WTC11 (cell line): Measurements from ENCODE around the gene PDLIM7. TPM values are rescaled to one million over a fixed set of nuclear protein-coding genes. Genes with fewer than 3 reads are reported as not detected.

Source experiments
- ATAC-seq: fragments of 200-7000 bp; cut with Tn5 transposase; 2 replicates; pipeline ENCODE4 v1.10.0; 2021; ENCODE audit warnings: mild to moderate bottlenecking, moderate library complexity
- CTCF ChIA-PET: fragments of 300-600 bp; sonication (Branson Sonifier 250); formaldehyde crosslinking; loops from one replicate; lab custom pipeline; 2021; ENCODE audit warnings: antibody characterized with exemption; lab: Charles Lee
- POLR2A ChIA-PET: fragments of 350-600 bp; sonication (Branson Sonifier 250); formaldehyde crosslinking; loops from one replicate; lab custom pipeline; 2021; ENCODE audit warnings: antibody characterized with exemption; lab: Charles Lee
- DNase-seq: peaks from one replicate; pipeline ENCODE4 v3.0.0; 2021; ENCODE audit warnings: low spot score
- H3K27ac Mint-ChIP-seq: 2 replicates; pipeline ENCODE4 v1.8.0; 2021; ENCODE audit warnings: mixed read lengths
- H3K27me3 Mint-ChIP-seq: 2 replicates; pipeline ENCODE4 v1.8.0; 2021; ENCODE audit warnings: low read depth, mild to moderate bottlenecking, moderate library complexity, mixed read lengths
- H3K36me3 Mint-ChIP-seq: 2 replicates; pipeline ENCODE4 v1.8.0; 2021; ENCODE audit warnings: mixed read lengths
- H3K4me1 Mint-ChIP-seq: 2 replicates; pipeline ENCODE4 v1.8.0; 2022; ENCODE audit warnings: mixed read lengths
- H3K4me3 Mint-ChIP-seq: 2 replicates; pipeline ENCODE4 v1.8.0; 2021; ENCODE audit warnings: mild to moderate bottlenecking, moderate library complexity, mixed read lengths
- H3K9me3 Mint-ChIP-seq: 2 replicates; pipeline ENCODE4 v1.8.0; 2021; ENCODE audit warnings: mixed read lengths
- CREM ChIP-seq: sonication (generic); formaldehyde crosslinking; IDR thresholded peaks from 2 replicates; pipeline ENCODE4 v1.8.1; 2022; ENCODE audit warnings: mild to moderate bottlenecking, missing genetic modification reagents, moderate library complexity
- CTCF ChIP-seq: fragments of 200-600 bp; IDR thresholded peaks from 2 replicates; pipeline ENCODE4 v1.8.0; 2022; ENCODE audit warnings: antibody characterized with exemption
- FOXK1 ChIP-seq: sonication (generic); formaldehyde crosslinking; IDR thresholded peaks from 2 replicates; pipeline ENCODE4 v1.8.0; 2022; ENCODE audit warnings: mild to moderate bottlenecking, moderate library complexity, missing genetic modification reagents
- FOXP1 ChIP-seq: sonication (generic); formaldehyde crosslinking; IDR thresholded peaks from 2 replicates; pipeline ENCODE4 v1.8.0; 2022; ENCODE audit warnings: missing genetic modification reagents, mild to moderate bottlenecking, moderate library complexity, borderline replicate concordance
- GABPB1 ChIP-seq: sonication (generic); formaldehyde crosslinking; IDR thresholded peaks from 2 replicates; pipeline ENCODE4 v1.8.1; 2023; ENCODE audit warnings: mild to moderate bottlenecking, missing genetic modification reagents
- MXD4 ChIP-seq: fragments of 250-450 bp; sonication (Bioruptor Pico); IDR thresholded peaks from 2 replicates; pipeline ENCODE4 v1.8.0; 2021; ENCODE audit warnings: mild to moderate bottlenecking, moderate library complexity, borderline replicate concordance
- NFATC4 ChIP-seq: fragments of 250-450 bp; sonication (Bioruptor Pico); IDR thresholded peaks from 2 replicates; pipeline ENCODE4 v1.9.0; 2021; ENCODE audit warnings: mild to moderate bottlenecking
- SMAD4 ChIP-seq: sonication (generic); formaldehyde crosslinking; IDR thresholded peaks from 2 replicates; pipeline ENCODE4 v1.8.0; 2022; ENCODE audit warnings: mild to moderate bottlenecking, missing genetic modification reagents
- SP1 ChIP-seq: sonication (generic); formaldehyde crosslinking; conservative IDR thresholded peaks from 2 replicates; pipeline ENCODE4 v1.8.1; 2022; ENCODE audit warnings: missing genetic modification reagents
- TEAD1 ChIP-seq: sonication (generic); formaldehyde crosslinking; IDR thresholded peaks from 2 replicates; pipeline ENCODE4 v1.8.0; 2022; ENCODE audit warnings: mild to moderate bottlenecking, missing genetic modification reagents
- ZMAT4 ChIP-seq: fragments of 250-450 bp; sonication (Bioruptor Pico); IDR thresholded peaks from 2 replicates; pipeline ENCODE4 v1.9.0; 2021; ENCODE audit warnings: mild to moderate bottlenecking
- ZNF232 ChIP-seq: sonication (generic); formaldehyde crosslinking; IDR thresholded peaks from 2 replicates; pipeline ENCODE4 v1.8.0; 2022; ENCODE audit warnings: mild to moderate bottlenecking, missing genetic modification reagents
- ZNF423 ChIP-seq: fragments of 250-450 bp; sonication (Bioruptor Pico); IDR thresholded peaks from 2 replicates; pipeline ENCODE4 v2.1.2; 2022; ENCODE audit warnings: mild to moderate bottlenecking, moderate library complexity
- ZNF512 ChIP-seq: sonication (generic); formaldehyde crosslinking; IDR thresholded peaks from 2 replicates; pipeline ENCODE4 v1.8.1; 2022; ENCODE audit warnings: missing genetic modification reagents, borderline replicate concordance
- ZNF671 ChIP-seq: fragments of 250-450 bp; sonication (Bioruptor Pico); IDR thresholded peaks from 2 replicates; pipeline ENCODE4 v1.8.0; 2021; ENCODE audit warnings: mild to moderate bottlenecking
- ZSCAN18 ChIP-seq: fragments of 250-450 bp; sonication (Bioruptor Pico); IDR thresholded peaks from 2 replicates; pipeline ENCODE4 v2.1.2; 2022; ENCODE audit warnings: mild to moderate bottlenecking, moderate library complexity
- total RNA-seq: library from RNA; stranded (reverse); gene quantifications from 3 replicates; pipeline ENCODE4 v1.2.3, GENCODE V29; 2021
- TF ChIP-seq, protein P1 (sequence below): sonication (generic); formaldehyde crosslinking; IDR thresholded peaks from 2 replicates; pipeline ENCODE4 v1.8.1; 2023; ENCODE audit warnings: mild to moderate bottlenecking, missing genetic modification reagents, moderate library complexity
- TF ChIP-seq, protein P2 (sequence below): sonication (generic); formaldehyde crosslinking; IDR thresholded peaks from 2 replicates; pipeline ENCODE4 v1.8.0; 2022; ENCODE audit warnings: mild to moderate bottlenecking, missing genetic modification reagents

The PDLIM7 gene
- total RNA-seq, 1 experiment from 2014 or later = 142 TPM

GRCh38 chr5:177500685-177501522 lies 3.5 kb upstream of the PDLIM7 start:
- no peak overlapping the region for H3K27ac Mint-ChIP-seq
- peak; percentile 31 for ATAC-seq
- ChIA-PET POLR2A (interaction anchor here (0.7 to 1.5 kb wide), 3 partner anchors 8 to 9 kb away, joined by 3 to 5 read pairs (median 4); no protein-coding TSS in a partner anchor), CTCF (interaction anchor here (0.5 to 3.8 kb wide), 38 partner anchors 9 to 672 kb away, joined by 3 to 53 read pairs (median 6); partner anchors contain the start of genes DDX41, DOK3, GRK6 and TMED9)
- peaks cover 21% of the 10 kb centered on the region for H3K4me1 Mint-ChIP-seq
- TF ChIP-seq NFATC4 (CRISPR knock-in tag) = no peak
- no peak for TF ChIP-seq TEAD1
- no peak for TF ChIP-seq FOXP1 (CRISPR knock-in tag)
- TF ChIP-seq ZSCAN18 (CRISPR knock-in tag) = no peak
- TF ChIP-seq SMAD4 (CRISPR knock-in tag) = no peak
- 0 out of 2 replicates have a peak, but pooled peaks have one; percentile 26 for TF ChIP-seq CREM (CRISPR knock-in tag)
- 0 out of 2 replicates have a peak, but pooled peaks have one; percentile 63 for TF ChIP-seq ZNF423
- no peak for TF ChIP-seq GABPB1 (CRISPR knock-in tag)
- TF ChIP-seq ZNF671 = no peak
- TF ChIP-seq FOXK1 (CRISPR knock-in tag) = no peak
- peak; percentile 88 for TF ChIP-seq CTCF
- no peak for TF ChIP-seq ZNF232 (CRISPR knock-in tag)
- TF ChIP-seq, protein P1, sequence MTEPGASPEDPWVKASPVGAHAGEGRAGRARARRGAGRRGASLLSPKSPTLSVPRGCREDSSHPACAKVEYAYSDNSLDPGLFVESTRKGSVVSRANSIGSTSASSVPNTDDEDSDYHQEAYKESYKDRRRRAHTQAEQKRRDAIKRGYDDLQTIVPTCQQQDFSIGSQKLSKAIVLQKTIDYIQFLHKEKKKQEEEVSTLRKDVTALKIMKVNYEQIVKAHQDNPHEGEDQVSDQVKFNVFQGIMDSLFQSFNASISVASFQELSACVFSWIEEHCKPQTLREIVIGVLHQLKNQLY (CRISPR knock-in tag) = no peak
- TF ChIP-seq ZNF512 (CRISPR knock-in tag) = no peak
- TF ChIP-seq, protein P2, sequence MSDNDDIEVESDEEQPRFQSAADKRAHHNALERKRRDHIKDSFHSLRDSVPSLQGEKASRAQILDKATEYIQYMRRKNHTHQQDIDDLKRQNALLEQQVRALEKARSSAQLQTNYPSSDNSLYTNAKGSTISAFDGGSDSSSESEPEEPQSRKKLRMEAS (CRISPR knock-in tag) = no peak
- TF ChIP-seq SP1 (CRISPR knock-in tag) = 0 out of 2 replicates have a peak, but pooled peaks have one; percentile 21
- TF ChIP-seq ZMAT4 (CRISPR knock-in tag) = no peak
- no peaks in the 10 kb centered on the region for H3K9me3 Mint-ChIP-seq
- no peak overlapping the region for H3K4me3 Mint-ChIP-seq
- peaks cover 31% of the 10 kb centered on the region for H3K27me3 Mint-ChIP-seq
- no peaks in the 10 kb centered on the region for H3K36me3 Mint-ChIP-seq
- DNase-seq = peak; percentile 98

- Mint-ChIP-seq H3K27me3 (peaks cover 31% of the 10 kb centered on the region), H3K4me3 (no peak overlapping the region)
- no peak for DNase-seq
- ATAC-seq = no peak
- no peak for TF ChIP-seq ZNF512 (CRISPR knock-in tag)
- TF ChIP-seq MXD4 (CRISPR knock-in tag) = no peak
- TF ChIP-seq, all 79 proteins: peak for 0
- Mint-ChIP-seq H3K27ac (no peak overlapping the region), H3K4me1 (peaks cover 28% of the 10 kb centered on the region), H3K36me3 (no peaks in the 10 kb centered on the region), H3K9me3 (no peaks in the 10 kb centered on the region)
- ChIA-PET CTCF (interaction anchor here (0.8 to 3.2 kb wide), 8 partner anchors 8 to 190 kb away, joined by 3 to 53 read pairs (median 20); partner anchors contain the start of genes DDX41 and DOK3), POLR2A (interaction anchor here (0.7 kb wide), 1 partner anchor 9 kb away, joined by 3 read pairs; no protein-coding TSS in a partner anchor)
Observed at GRCh38 chr5:177499842-177500241, 2.4 kb upstream of the PDLIM7 start.
